Tibial artery (tissue), 4 donors: Measurements from ENCODE around the gene SLC25A21.
A peak's percentile ranks its signal among the peaks of the same experiment; 100 is the strongest.

Experiments used
- DNase-seq, 2 donors: peaks; one replicate each; pipeline ENCODE4 v3.0.0-alpha.2; 2019
- H3K27ac ChIP-seq, 2 donors: fragments of 200-600 bp; sonication (generic) in 1 of 2; 1 replicate in 1 of 2; 2 replicates in 1 of 2; pipeline ENCODE4 v1.5.1; 2018 to 2019; ENCODE audit warnings: mild to moderate bottlenecking in 1 of 2
- H3K27me3 ChIP-seq, 2 donors: fragments of 200-600 bp; sonication (generic) in 1 of 2; one replicate each; pipeline versions ENCODE4 v1.5.1 to v1.6.0; 2016 to 2019
- H3K36me3 ChIP-seq, 3 donors: fragments of 200-600 bp; sonication (generic) in 2 of 3; one replicate each; pipeline ENCODE4 v1.5.1; 2016 to 2019; ENCODE audit warnings: mild to moderate bottlenecking in 2 of 3
- H3K4me1 ChIP-seq, 4 donors: fragments of 200-600 bp; sonication (generic) in 2 of 4; 1 replicate in 3 of 4; 2 replicates in 1 of 4; pipeline ENCODE4 v1.5.1; 2016 to 2019
- H3K4me3 ChIP-seq, 2 donors: fragments of 200-600 bp; sonication (generic) in 1 of 2; 1 replicate in 1 of 2; 2 replicates in 1 of 2; pipeline ENCODE4 v1.5.1; 2018 to 2019; ENCODE audit warnings: mild to moderate bottlenecking in 2 of 2
- H3K9me3 ChIP-seq, 3 donors: fragments of 200-600 bp; sonication (generic) in 1 of 3; one replicate each; pipeline ENCODE4 v1.5.1; 2016 to 2019
- intact Hi-C: fragments of 100-400 bp; cut with DNase I; formaldehyde crosslinking; loops from one replicate; pipeline ENCODE4 v1.15.0; 2023; ENCODE audit warnings: low total_unique reads
- TF ChIP-seq, protein P1 (sequence below), 2 experiments: fragments of 200-600 bp in 1 of 2; fragments of 450-650 bp in 1 of 2; IDR thresholded peaks; one replicate each; pipeline ENCODE4 v1.5.1; 2017 to 2019; ENCODE audit warnings: antibody characterized with exemption in 2 of 2, mild to moderate bottlenecking in 1 of 2, moderate library complexity in 1 of 2

Gene SLC25A21

DNA sequence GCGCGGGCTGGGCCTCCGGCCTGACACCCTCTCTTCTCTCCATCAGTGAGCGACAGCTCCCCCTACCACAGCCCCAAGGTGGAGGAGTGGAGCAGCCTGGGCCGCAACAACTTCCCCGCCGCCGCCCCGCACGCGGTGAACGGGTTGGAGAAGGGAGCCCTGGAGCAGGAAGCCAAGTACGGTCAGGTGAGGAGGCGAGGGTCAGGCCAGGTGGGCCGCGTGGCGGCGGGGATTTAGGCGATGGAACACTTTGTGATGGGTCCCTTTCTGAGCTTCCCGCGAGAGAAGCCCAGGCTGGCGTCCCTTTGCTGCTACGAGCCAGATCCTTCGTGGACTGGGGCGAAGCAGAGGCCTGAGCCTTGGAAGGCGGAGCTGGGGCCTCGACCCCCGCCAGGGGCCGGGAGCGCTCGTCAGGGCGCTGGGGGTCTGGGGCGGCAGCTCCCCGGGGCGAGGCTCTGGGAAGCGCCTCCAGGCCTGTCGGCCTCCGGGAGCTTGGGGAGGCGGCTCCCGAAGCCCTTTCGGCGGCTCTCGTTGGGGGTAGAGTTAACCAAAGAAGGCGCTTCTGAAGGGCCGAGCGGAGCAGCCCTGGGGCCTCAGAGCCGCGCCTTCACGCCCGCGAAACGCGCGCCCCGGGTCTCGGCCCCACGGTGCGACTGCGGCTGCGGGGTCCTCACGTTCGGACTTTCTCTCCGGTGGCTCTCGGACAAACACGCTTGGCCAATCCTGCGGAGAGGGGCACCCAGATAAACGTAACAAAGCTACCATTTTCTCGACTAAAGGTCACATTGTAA is 505.8 kb downstream of the SLC25A21 start:
- Histone ChIP-seq H3K4me1 (peaks cover 0 to 32% (median 27%) of the 10 kb centered on the region in 4 donors), H3K36me3 (no peaks in the 10 kb centered on the region), H3K4me3 (no peak overlapping the region), H3K9me3 (no peaks in the 10 kb centered on the region), H3K27ac (no peak overlapping the region), H3K27me3 (peaks cover 4 to 67% of the 10 kb centered on the region in 2 donors)
- DNase-seq: no peak
- TF ChIP-seq, protein P1, sequence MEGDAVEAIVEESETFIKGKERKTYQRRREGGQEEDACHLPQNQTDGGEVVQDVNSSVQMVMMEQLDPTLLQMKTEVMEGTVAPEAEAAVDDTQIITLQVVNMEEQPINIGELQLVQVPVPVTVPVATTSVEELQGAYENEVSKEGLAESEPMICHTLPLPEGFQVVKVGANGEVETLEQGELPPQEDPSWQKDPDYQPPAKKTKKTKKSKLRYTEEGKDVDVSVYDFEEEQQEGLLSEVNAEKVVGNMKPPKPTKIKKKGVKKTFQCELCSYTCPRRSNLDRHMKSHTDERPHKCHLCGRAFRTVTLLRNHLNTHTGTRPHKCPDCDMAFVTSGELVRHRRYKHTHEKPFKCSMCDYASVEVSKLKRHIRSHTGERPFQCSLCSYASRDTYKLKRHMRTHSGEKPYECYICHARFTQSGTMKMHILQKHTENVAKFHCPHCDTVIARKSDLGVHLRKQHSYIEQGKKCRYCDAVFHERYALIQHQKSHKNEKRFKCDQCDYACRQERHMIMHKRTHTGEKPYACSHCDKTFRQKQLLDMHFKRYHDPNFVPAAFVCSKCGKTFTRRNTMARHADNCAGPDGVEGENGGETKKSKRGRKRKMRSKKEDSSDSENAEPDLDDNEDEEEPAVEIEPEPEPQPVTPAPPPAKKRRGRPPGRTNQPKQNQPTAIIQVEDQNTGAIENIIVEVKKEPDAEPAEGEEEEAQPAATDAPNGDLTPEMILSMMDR (IDR thresholded peaks at IDR 0.05): no peak
- intact Hi-C loops: no loop called here

GRCh38 chr14:36665887-36666415 is 506.5 kb downstream of the SLC25A21 start:
- peaks cover 0 to 39% (median 34%) of the 10 kb centered on the region in 4 donors for H3K4me1 ChIP-seq
- intact Hi-C loops: no loop called here

DNA sequence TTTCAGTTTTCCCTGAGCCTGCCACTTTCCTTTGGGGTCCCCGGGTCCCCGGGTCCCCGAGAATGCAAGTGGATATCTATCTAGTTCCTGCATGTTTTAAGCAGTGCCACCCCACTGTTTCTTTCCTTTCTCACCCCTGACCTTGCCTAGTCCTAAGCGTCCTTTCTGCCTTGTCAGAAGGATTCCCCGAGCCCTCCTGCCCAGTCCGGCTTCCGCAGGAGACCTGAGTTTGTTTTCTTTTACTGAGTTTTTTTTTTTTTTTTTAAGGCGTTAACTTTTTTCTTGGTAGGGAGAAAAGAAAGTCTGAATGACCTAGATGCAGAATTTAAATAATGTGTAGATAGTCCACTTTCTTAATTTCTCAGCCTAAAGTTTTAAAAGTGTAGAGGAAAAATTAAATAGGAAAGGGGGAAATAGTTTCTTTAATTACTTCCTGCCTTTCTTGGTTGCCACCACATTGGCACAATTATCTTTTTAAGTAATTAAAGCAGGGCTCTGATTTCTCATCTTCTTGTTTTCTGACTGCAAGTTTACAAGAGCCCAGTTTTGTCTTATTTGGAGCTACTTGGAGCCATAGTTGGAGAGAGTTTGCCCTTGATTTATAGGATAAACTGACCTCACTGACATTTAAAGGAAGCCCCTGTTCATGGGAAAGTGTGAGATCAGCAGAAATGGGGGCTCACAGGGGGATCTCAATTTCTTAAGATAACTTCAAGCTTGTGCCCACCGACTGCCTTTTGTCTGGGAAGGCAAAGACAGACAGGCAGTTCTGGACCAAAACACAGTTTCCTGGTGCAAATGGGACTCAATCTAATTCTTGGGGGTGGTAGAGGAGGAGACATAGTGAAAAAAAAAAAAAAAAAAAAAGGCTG is 507.8 kb downstream of the SLC25A21 start:
- H3K27ac ChIP-seq: peak overlapping the region in 1 of 2 donors; percentile 35
- peaks cover 8 to 87% of the 10 kb centered on the region in 2 donors for H3K27me3 ChIP-seq
- TF ChIP-seq, protein P1 (IDR thresholded peaks at IDR 0.05): no peak

More at GRCh38 chr14:36665887-36666415, 506.5 kb downstream of the SLC25A21 start:
- Histone ChIP-seq H3K27ac (no peak overlapping the region), H3K9me3 (no peaks in the 10 kb centered on the region), H3K36me3 (no peaks in the 10 kb centered on the region), H3K27me3 (peaks cover 5 to 73% of the 10 kb centered on the region in 2 donors), H3K4me3 (no peak overlapping the region)
- DNase-seq: no peak
- TF ChIP-seq, protein P1 (IDR thresholded peaks at IDR 0.05): no peak

GRCh38 chr14:36663404-36664321 is 508.7 kb downstream of the SLC25A21 start:
- H3K27me3 ChIP-seq: peaks cover 12 to 96% of the 10 kb centered on the region in 2 donors
- H3K4me1 ChIP-seq: peaks cover 0 to 44% (median 38%) of the 10 kb centered on the region in 4 donors
- no peaks in the 10 kb centered on the region for H3K9me3 ChIP-seq
- peak overlapping the region; percentile 35 to 46 for H3K27ac ChIP-seq
- no peak for DNase-seq
- no peaks in the 10 kb centered on the region for H3K36me3 ChIP-seq
- peak overlapping the region; percentile 48 to 57 for H3K4me3 ChIP-seq
- TF ChIP-seq, protein P1 (IDR thresholded peaks at IDR 0.05): no peak
- intact Hi-C loops: no loop called here

More for the DNA sequence above, 507.8 kb downstream of the SLC25A21 start:
- DNase-seq: no peak
- intact Hi-C loops: no loop called here
- Histone ChIP-seq H3K9me3 (no peaks in the 10 kb centered on the region), H3K36me3 (no peaks in the 10 kb centered on the region), H3K4me1 (peaks cover 0 to 41% (median 35%) of the 10 kb centered on the region in 4 donors), H3K4me3 (peak overlapping the region; percentile 48 to 57)
